HepG2 (cell line): Measurements from ENCODE around the gene VGLL4. TPM values are rescaled to one million over a fixed set of nuclear protein-coding genes. Genes with fewer than 3 reads are reported as not detected.

Source experiments
- ATAC-seq: fragments of 200-7000 bp; cut with Tn5 transposase; 3 replicates; pipeline ENCODE4 v1.9.1; 2020; ENCODE audit warnings: mild to moderate bottlenecking, moderate library complexity
- BruUV-seq: library from RNA; stranded (reverse); fragments of 400-500 nt; replicated peaks from 2 replicates; lab custom pipeline; 2021; lab: Mats Ljungman, UMichigan
- CTCF ChIA-PET: fragments of 300-600 bp; formaldehyde crosslinking; extraction: SDS; loops from one replicate; lab custom pipeline; 2021; ENCODE audit warnings: low total read pairs, inconsistent platforms, low intra/inter-chr PET ratio; lab: Yijun Ruan, JAX
- POLR2A ChIA-PET: fragments of 350-600 bp; sonication (Branson Sonifier 250); formaldehyde crosslinking; loops from one replicate; lab custom pipeline; 2020; ENCODE audit warnings: antibody characterized with exemption, inconsistent platforms; lab: Yijun Ruan, JAX
- DNase-seq: peaks from one replicate; pipeline ENCODE4 v3.0.0-alpha.2; 2015; ENCODE audit warnings: low spot score
- FAIRE-seq: peaks from 3 replicates; lab custom pipeline; 2011; peaks lifted over from hg19 to GRCh38; lab: Jason Lieb, UNC
- H2AFZ ChIP-seq: one replicate; pipeline ENCODE4 v1.6.1; 2011; ENCODE audit warnings: low read length, inconsistent platforms
- H3K27ac ChIP-seq: fragments of 300-600 bp; 3 replicates; pipeline ENCODE4 v1.8.0; 2011; ENCODE audit warnings: mixed run types, mild to moderate bottlenecking, mixed read lengths, low read length, inconsistent platforms; ENCODE audit not compliant: insufficient read depth; ENCODE audit errors: extremely low read length
- H3K27me3 ChIP-seq, 2 experiments: fragments of 200-600 bp in 1 of 2; 2 replicates in 1 of 2; 3 replicates in 1 of 2; pipeline versions ENCODE4 v1.6.0 to v1.8.0; 2011; ENCODE audit warnings: low read length in 2 of 2, mild to moderate bottlenecking in 2 of 2, moderate library complexity in 2 of 2, inconsistent platforms in 1 of 2; ENCODE audit not compliant: insufficient read depth in 2 of 2, control insufficient read depth in 1 of 2
- H3K36me3 ChIP-seq, 2 experiments: fragments of 200-600 bp in 1 of 2; replicated peaks in 1 of 2; 2 replicates in 1 of 2; 3 replicates in 1 of 2; pipeline versions ENCODE4 v1.5.1 to v1.8.0; 2011; ENCODE audit warnings: low read length in 2 of 2, inconsistent platforms in 1 of 2; ENCODE audit not compliant: insufficient read depth in 2 of 2, control insufficient read depth in 1 of 2
- H3K4me1 ChIP-seq: 2 replicates; pipeline ENCODE4 v1.5.1; 2012; ENCODE audit warnings: low read length, inconsistent platforms; ENCODE audit not compliant: insufficient read depth
- H3K4me2 ChIP-seq: 2 replicates; pipeline ENCODE4 v1.6.0; 2011; ENCODE audit warnings: low read depth, low read length, inconsistent platforms
- H3K4me3 ChIP-seq, 3 experiments: fragments of 200-600 bp in 1 of 3; sonication (generic), shearing (Covaris generic) in 1 of 3; replicated peaks in 1 of 3; 2 replicates each; pipeline ENCODE4 v1.5.1; 2011 to 2016; ENCODE audit warnings: low read length in 3 of 3, inconsistent platforms in 2 of 3, low read depth in 2 of 3, mild to moderate bottlenecking in 2 of 3, control low read depth in 1 of 3, mixed read lengths in 1 of 3; ENCODE audit not compliant: insufficient read depth in 1 of 3
- H3K79me2 ChIP-seq: one replicate; pipeline ENCODE4 v1.6.1; 2011; ENCODE audit warnings: low read length, inconsistent platforms; ENCODE audit not compliant: insufficient read depth
- H3K9ac ChIP-seq: 2 replicates; pipeline ENCODE4 v1.6.0; 2011; ENCODE audit warnings: mild to moderate bottlenecking, low read depth, low read length, inconsistent platforms; ENCODE audit not compliant: insufficient read depth
- H3K9me3 ChIP-seq: 2 replicates; pipeline ENCODE4 v1.5.1; 2012; ENCODE audit warnings: mild to moderate bottlenecking, low read length
- H4K20me1 ChIP-seq: 2 replicates; pipeline ENCODE4 v1.6.0; 2011; ENCODE audit warnings: inconsistent platforms, mild to moderate bottlenecking, low read length, moderate library complexity; ENCODE audit not compliant: insufficient read depth
- BCL3 ChIP-seq: sonication (generic); formaldehyde crosslinking; IDR thresholded peaks from 2 replicates; pipeline ENCODE4 v1.5.1; 2020; ENCODE audit warnings: mild to moderate bottlenecking, missing genetic modification reagents, moderate library complexity
- BCL6 ChIP-seq: IDR thresholded peaks from 2 replicates; pipeline ENCODE4 v1.6.1; 2016; ENCODE audit warnings: missing genetic modification reagents, missing compliant biosample characterization
- FOSL2 ChIP-seq: sonication (generic); formaldehyde crosslinking; IDR thresholded peaks from 2 replicates; pipeline ENCODE4 v1.4.0; 2020; ENCODE audit warnings: missing genetic modification reagents
- FOXA3 ChIP-seq: IDR thresholded peaks from 2 replicates; pipeline ENCODE4 v1.6.1; 2016; ENCODE audit warnings: missing genetic modification reagents, missing compliant biosample characterization
- GTF3A ChIP-seq: sonication (generic); formaldehyde crosslinking; conservative IDR thresholded peaks from 2 replicates; pipeline ENCODE4 v1.4.0; 2020; ENCODE audit warnings: mild to moderate bottlenecking, missing genetic modification reagents
- SOX13 ChIP-seq, 3 experiments: fragments of 450-650 bp in 1 of 3; sonication (generic) in 1 of 3; formaldehyde crosslinking in 1 of 3; IDR thresholded peaks in 2 of 3; conservative IDR thresholded peaks in 1 of 3; 2 replicates each; pipeline versions ENCODE4 v1.5.0 to v1.6.1; 2016 to 2020; ENCODE audit warnings: antibody characterized with exemption in 1 of 3, mild to moderate bottlenecking in 1 of 3, missing compliant biosample characterization in 1 of 3, missing genetic modification reagents in 1 of 3, moderate library complexity in 1 of 3
- TRIM22 ChIP-seq: fragments of 450-650 bp; IDR thresholded peaks from 2 replicates; pipeline ENCODE4 v1.6.1; 2017
- ZNF512 ChIP-seq: sonication (generic); formaldehyde crosslinking; IDR thresholded peaks from 2 replicates; pipeline ENCODE4 v1.4.0; 2020; ENCODE audit warnings: mild to moderate bottlenecking, missing genetic modification reagents
- WGBS: methylation state at CpG from one replicate; pipeline ENCODE4 v1.1.6; 2017; ENCODE audit warnings: low lambda C conversion rate; 5-methylcytosine and 5-hydroxymethylcytosine counted together
- in situ Hi-C: cut with HindIII; loops from 2 replicates; pipeline ENCODE4 v1.10.0; 2017; ENCODE audit warnings: low pct_unique_long_range_greater_than_20kb; ENCODE audit not compliant: extremely low pct_ligation_motif_present
- intact Hi-C: fragments of 100-400 bp; cut with micrococcal nuclease; formaldehyde crosslinking; loops from one replicate; pipeline ENCODE4 v1.10.0; 2022; ENCODE audit not compliant: unreplicated experiment
- polyA plus RNA-seq, 8 experiments: library from polyadenylated mRNA; depleted of rRNA in 3 of 8; stranded (reverse) in 7 of 8; unstranded in 1 of 8; fragments of >200 nt; fragmentation: Illumina TruSeq in 4 of 8; extraction: Trizol in 4 of 8; gene quantifications; 2 replicates each; pipeline versions ENCODE4 v1.2.1 to v1.2.3, GENCODE V29; 2011 to 2016; ENCODE audit warnings: low read depth in 4 of 8, missing spikeins in 1 of 8, mixed read lengths in 1 of 8; ENCODE audit not compliant: insufficient read depth in 1 of 8
- total RNA-seq, 5 experiments: library from RNA; depleted of rRNA; stranded (reverse); fragments of >200 nt; fragmentation: Illumina TruSeq; extraction: Trizol; gene quantifications; 2 replicates each; pipeline ENCODE4 v1.2.3, GENCODE V29; 2016; ENCODE audit warnings: low read depth in 1 of 5

Gene VGLL4
- total and polyA plus RNA-seq, 2 of the 13 experiments (the other 11 are each of a cell fraction or from before 2014, with no cell fraction given): 23.2 to 39.0 TPM

GRCh38 chr3:11613319-11613718, 30.4 kb downstream of the VGLL4 start:
- peak overlapping the region; percentile 47 for H3K27ac ChIP-seq
- DNase-seq: no peak
- peaks cover 100% of the 10 kb centered on the region for H3K4me1 ChIP-seq
- peaks cover 8% of the 10 kb centered on the region for H4K20me1 ChIP-seq
- peak overlapping the region; percentile 38; the same call in 1 of the 2 replicates for H3K4me2 ChIP-seq
- ChIA-PET CTCF (no interaction called here), POLR2A (no interaction called here)
- in situ Hi-C loops (no loop called here), intact Hi-C loops (no loop called here)
- no peak for ATAC-seq
- 96% methylated on average over 8 of the region's 8 CpGs for WGBS
- H3K9ac ChIP-seq: no peak overlapping the region
- no peaks in the 10 kb centered on the region for H3K27me3 ChIP-seq
- H3K4me3 ChIP-seq: no peak overlapping the region
- H3K79me2 ChIP-seq: peaks cover 100% of the 10 kb centered on the region
- no TSS peak for BruUV-seq
- no peaks in the 10 kb centered on the region for H3K9me3 ChIP-seq
- no peak for TF ChIP-seq BCL3 (CRISPR knock-in tag)
- no peak for FAIRE-seq
- H2AFZ ChIP-seq: no peak overlapping the region
- H3K36me3 ChIP-seq: no peaks in the 10 kb centered on the region; a peak in 3 of 5 replicates

GRCh38 chr3:11612515-11613188, 31.1 kb downstream of the VGLL4 start:
- CTCF ChIA-PET: no interaction called here
- Histone ChIP-seq H3K27me3 (no peaks in the 10 kb centered on the region), H3K4me2 (peak overlapping the region; percentile 38), H3K27ac (peak overlapping the region; percentile 47), H2AFZ (no peak overlapping the region), H3K36me3 (no peaks in the 10 kb centered on the region; a peak in 3 of 5 replicates), H3K79me2 (peaks cover 100% of the 10 kb centered on the region), H3K4me3 (no peak overlapping the region), H4K20me1 (peaks cover 8% of the 10 kb centered on the region), H3K9ac (peak overlapping the region; percentile 1), H3K4me1 (peaks cover 100% of the 10 kb centered on the region), H3K9me3 (no peaks in the 10 kb centered on the region)
- FAIRE-seq: peak; percentile 82
- peak; percentile 77 for ATAC-seq
- 53% methylated on average over 5 of the region's 9 CpGs for WGBS
- DNase-seq: peak; percentile 50
- intact Hi-C loops: no loop called here
- in situ Hi-C loops: no loop called here
- BruUV-seq: no TSS peak
- POLR2A ChIA-PET: interaction anchor here (1.0 kb wide), 1 partner anchor 29 kb away, joined by 3 read pairs; no protein-coding TSS in a partner anchor
- no peak for TF ChIP-seq SOX13 (IDR thresholded peaks at IDR 0.05)
- TF ChIP-seq SOX13 (CRISPR knock-in tag; conservative IDR thresholded peaks at IDR 0.05 in 1 of 2, IDR thresholded peaks at IDR 0.05 in 1 of 2): peak in 1 of 2 experiments; percentile 58; a peak in 1 of 4 replicates
- TF ChIP-seq GTF3A (CRISPR knock-in tag): no peak
- TF ChIP-seq BCL6: peak; percentile 36; the same call in 1 of the 2 replicates
- no peak for TF ChIP-seq ZNF512 (CRISPR knock-in tag)
- TF ChIP-seq TRIM22: no peak
- 0 out of 2 replicates have a peak, but pooled peaks have one; percentile 9 for TF ChIP-seq FOSL2 (CRISPR knock-in tag)
- TF ChIP-seq FOXA3 (CRISPR knock-in tag): 0 out of 2 replicates have a peak, but pooled peaks have one; percentile 8
